Activated CD4-positive, alpha-beta T cell treated with anti-CD3 and anti-CD28 coated beads, Interleukin-2, amount 10 ng/mL, durations not matched to agents 24 days and 14 days (primary cell): Measurements from ENCODE around the gene ZNF512. TPM values are rescaled to one million over a fixed set of nuclear protein-coding genes. Genes with fewer than 3 reads are reported as not detected.
"Not testable (repeated sequence)": the region's sequence is repeated elsewhere in the genome, so short reads cannot be mapped to it uniquely, and the experiment has no call there.

Source experiments
- DNase-seq: peaks from one replicate; pipeline ENCODE4 v3.0.0; 2022
- H3K27ac Mint-ChIP-seq: one replicate; pipeline ENCODE4 v1.8.0; 2022; ENCODE audit warnings: mild to moderate bottlenecking, mixed read lengths
- H3K27me3 Mint-ChIP-seq: one replicate; pipeline ENCODE4 v1.8.0; 2022; ENCODE audit warnings: mixed read lengths
- H3K36me3 Mint-ChIP-seq: one replicate; pipeline ENCODE4 v1.8.0; 2022; ENCODE audit warnings: low read depth, mild to moderate bottlenecking, mixed read lengths
- H3K4me1 Mint-ChIP-seq: one replicate; pipeline ENCODE4 v1.8.0; 2021; ENCODE audit warnings: mixed read lengths
- H3K4me3 Mint-ChIP-seq: one replicate; pipeline ENCODE4 v1.8.0; 2022; ENCODE audit warnings: mild to moderate bottlenecking, moderate library complexity, mixed read lengths
- H3K9me3 Mint-ChIP-seq: one replicate; pipeline ENCODE4 v1.8.0; 2021; ENCODE audit warnings: mixed read lengths
- intact Hi-C: fragments of 100-400 bp; cut with micrococcal nuclease; formaldehyde crosslinking; loops from one replicate; pipeline ENCODE4 v1.15.1; 2023
- total RNA-seq: library from RNA; stranded (reverse); gene quantifications from 2 replicates; pipeline ENCODE4 v1.2.3, GENCODE V29; 2022

Gene ZNF512
- total RNA-seq, 1 donor from 2014 or later = 29.0 TPM

- H3K27me3 Mint-ChIP-seq, H3K4me3 Mint-ChIP-seq, H3K9me3 Mint-ChIP-seq, DNase-seq, intact Hi-C loops: not testable (repeated sequence)
- H3K27ac Mint-ChIP-seq = peak overlapping the region; percentile 6
- H3K36me3 Mint-ChIP-seq = peaks cover 45% of the 10 kb centered on the region
- peaks cover 25% of the 10 kb centered on the region for H3K4me1 Mint-ChIP-seq
Observed at GRCh38 chr2:27630257-27630656, 47.4 kb downstream of the ZNF512 start.

- no peak for DNase-seq
- intact Hi-C loops = no loop called here
- no peaks in the 10 kb centered on the region for H3K27me3 Mint-ChIP-seq
- peaks cover 66% of the 10 kb centered on the region for H3K36me3 Mint-ChIP-seq
- H3K27ac Mint-ChIP-seq = no peak overlapping the region
- no peak overlapping the region for H3K4me3 Mint-ChIP-seq
- peaks cover 28% of the 10 kb centered on the region for H3K4me1 Mint-ChIP-seq
- H3K9me3 Mint-ChIP-seq = no peaks in the 10 kb centered on the region
Observed at GRCh38 chr2:27634291-27634690, 51.4 kb downstream of the ZNF512 start.

- peaks cover 71% of the 10 kb centered on the region for H3K36me3 Mint-ChIP-seq
- peaks cover 21% of the 10 kb centered on the region for H3K4me1 Mint-ChIP-seq
- H3K27me3 Mint-ChIP-seq = no peaks in the 10 kb centered on the region
- H3K27ac Mint-ChIP-seq = no peak overlapping the region
- no peak for DNase-seq
- intact Hi-C loops = no loop called here
- no peak overlapping the region for H3K4me3 Mint-ChIP-seq
- no peaks in the 10 kb centered on the region for H3K9me3 Mint-ChIP-seq
Observed at GRCh38 chr2:27636766-27637165, 53.9 kb downstream of the ZNF512 start.

- intact Hi-C loops = loop anchor here (1.0 to 2.0 kb wide), 4 partner anchors 9 to 209 kb away; partner anchors contain the start of genes CCDC121, GPN1, NRBP1 and SLC4A1AP
- Mint-ChIP-seq H3K4me1 (peaks cover 19% of the 10 kb centered on the region), H3K27ac (peak overlapping the region; percentile 93), H3K9me3 (no peaks in the 10 kb centered on the region), H3K27me3 (no peaks in the 10 kb centered on the region), H3K4me3 (peak overlapping the region; percentile 72), H3K36me3 (peaks cover 68% of the 10 kb centered on the region)
- peak; percentile 64 for DNase-seq
Observed at GRCh38 chr2:27638037-27638637, 55.3 kb downstream of the ZNF512 start.

GRCh38 chr2:27638709-27639108, 55.9 kb downstream of the ZNF512 start:
- peak overlapping the region; percentile 72 for H3K4me3 Mint-ChIP-seq
- DNase-seq = no peak
- no peaks in the 10 kb centered on the region for H3K27me3 Mint-ChIP-seq
- H3K9me3 Mint-ChIP-seq = no peaks in the 10 kb centered on the region
- H3K4me1 Mint-ChIP-seq = peaks cover 19% of the 10 kb centered on the region
- H3K36me3 Mint-ChIP-seq = peaks cover 66% of the 10 kb centered on the region
- H3K27ac Mint-ChIP-seq = peak overlapping the region; percentile 93
- intact Hi-C loops = loop anchor here (1.0 to 2.0 kb wide), 4 partner anchors 9 to 210 kb away; partner anchors contain the start of genes CCDC121, GPN1, NRBP1 and SLC4A1AP

GRCh38 chr2:27640722-27641245, 57.9 kb downstream of the ZNF512 start:
- Mint-ChIP-seq H3K27me3 (no peaks in the 10 kb centered on the region), H3K4me3 (no peak overlapping the region), H3K27ac (no peak overlapping the region), H3K36me3 (peaks cover 54% of the 10 kb centered on the region), H3K9me3 (no peaks in the 10 kb centered on the region), H3K4me1 (peaks cover 19% of the 10 kb centered on the region)
- intact Hi-C loops = no loop called here
- no peak for DNase-seq

- no peak overlapping the region for H3K4me3 Mint-ChIP-seq
- H3K36me3 Mint-ChIP-seq = peaks cover 55% of the 10 kb centered on the region
- H3K9me3 Mint-ChIP-seq = no peaks in the 10 kb centered on the region
- H3K27me3 Mint-ChIP-seq = no peaks in the 10 kb centered on the region
- DNase-seq = no peak
- intact Hi-C loops = no loop called here
- H3K4me1 Mint-ChIP-seq = no peaks in the 10 kb centered on the region
- no peak overlapping the region for H3K27ac Mint-ChIP-seq
Observed at GRCh38 chr2:27645197-27645596, 62.4 kb downstream of the ZNF512 start.

GRCh38 chr2:27647289-27647688, 64.4 kb downstream of the ZNF512 start:
- Mint-ChIP-seq H3K4me1 (no peaks in the 10 kb centered on the region), H3K27ac (no peak overlapping the region), H3K9me3 (no peaks in the 10 kb centered on the region), H3K27me3 (no peaks in the 10 kb centered on the region), H3K4me3 (no peak overlapping the region), H3K36me3 (peaks cover 52% of the 10 kb centered on the region)
- no peak for DNase-seq
- intact Hi-C loops = no loop called here

GRCh38 chr2:27647737-27648136, 64.9 kb downstream of the ZNF512 start:
- Mint-ChIP-seq H3K27me3 (no peaks in the 10 kb centered on the region), H3K27ac (no peak overlapping the region)

GRCh38 chr2:27651056-27651455, 68.2 kb downstream of the ZNF512 start:
- intact Hi-C loops = no loop called here
- no peaks in the 10 kb centered on the region for H3K27me3 Mint-ChIP-seq
- no peak overlapping the region for H3K27ac Mint-ChIP-seq
- peaks cover 9% of the 10 kb centered on the region for H3K4me1 Mint-ChIP-seq
- H3K4me3 Mint-ChIP-seq = no peak overlapping the region
- DNase-seq = no peak
- no peaks in the 10 kb centered on the region for H3K9me3 Mint-ChIP-seq
- peaks cover 72% of the 10 kb centered on the region for H3K36me3 Mint-ChIP-seq

More at GRCh38 chr2:27647737-27648136, 64.9 kb downstream of the ZNF512 start:
- no peaks in the 10 kb centered on the region for H3K9me3 Mint-ChIP-seq
- intact Hi-C loops = no loop called here
- H3K36me3 Mint-ChIP-seq = peaks cover 52% of the 10 kb centered on the region
- no peak for DNase-seq
- no peak overlapping the region for H3K4me3 Mint-ChIP-seq
- H3K4me1 Mint-ChIP-seq = peaks cover 3% of the 10 kb centered on the region

GRCh38 chr2:27652341-27652740, 69.5 kb downstream of the ZNF512 start:
- Mint-ChIP-seq H3K27ac (no peak overlapping the region), H3K9me3 (no peaks in the 10 kb centered on the region), H3K27me3 (no peaks in the 10 kb centered on the region), H3K4me1 (peaks cover 9% of the 10 kb centered on the region), H3K4me3 (no peak overlapping the region), H3K36me3 (peaks cover 72% of the 10 kb centered on the region)
- intact Hi-C loops = no loop called here
- no peak for DNase-seq

- Mint-ChIP-seq H3K36me3 (peaks cover 68% of the 10 kb centered on the region), H3K27ac (no peak overlapping the region), H3K4me1 (peaks cover 9% of the 10 kb centered on the region), H3K4me3 (no peak overlapping the region), H3K9me3 (no peaks in the 10 kb centered on the region), H3K27me3 (no peaks in the 10 kb centered on the region)
- DNase-seq = no peak
- intact Hi-C loops = no loop called here
Observed at GRCh38 chr2:27652790-27653189, 69.9 kb downstream of the ZNF512 start.

GRCh38 chr2:27653397-27653796, 70.6 kb downstream of the ZNF512 start:
- H3K4me3 Mint-ChIP-seq = no peak overlapping the region
- H3K27ac Mint-ChIP-seq = no peak overlapping the region
- no peaks in the 10 kb centered on the region for H3K27me3 Mint-ChIP-seq
- peaks cover 9% of the 10 kb centered on the region for H3K4me1 Mint-ChIP-seq
- intact Hi-C loops = no loop called here
- H3K9me3 Mint-ChIP-seq = no peaks in the 10 kb centered on the region
- H3K36me3 Mint-ChIP-seq = peaks cover 63% of the 10 kb centered on the region
- no peak for DNase-seq

- Mint-ChIP-seq H3K36me3 (peaks cover 63% of the 10 kb centered on the region), H3K9me3 (no peaks in the 10 kb centered on the region), H3K27me3 (no peaks in the 10 kb centered on the region), H3K4me3 (no peak overlapping the region), H3K4me1 (peaks cover 18% of the 10 kb centered on the region), H3K27ac (no peak overlapping the region)
- DNase-seq = no peak
- intact Hi-C loops = no loop called here
Observed at GRCh38 chr2:27655155-27655951, 72.5 kb downstream of the ZNF512 start.
